ENCODE measurements around the gene GNL1.

GRCh38 chr6:30590509-30590908 lies 34.2 kb upstream of the GNL1 start:
- no peak for TF ChIP-seq CTCF (IDR thresholded peaks at IDR 0.05)
- no peak for TF ChIP-seq EZH2 (IDR thresholded peaks at IDR 0.05; ENCODE audit: borderline replicate concordance, insufficient read depth, low read depth, low read length, poor library complexity, severe bottlenecking)

All from B cell (primary cell).